Hematopoietic multipotent progenitor cell treated with erythropoietin and hydrocortisone succinate and interleukin-3 and kit ligand, for 17 days (in vitro differentiated cells): ENCODE results near the gene ZNF853.
"Not testable (repeated sequence)": the region's sequence is repeated elsewhere in the genome, so short reads cannot be mapped to it uniquely, and the experiment has no call there.

Source experiments
- DNase-seq: peaks from one replicate; pipeline ENCODE4 v3.0.0-alpha.2; 2015; ENCODE audit warnings: low spot score

Gene ZNF853

DNA sequence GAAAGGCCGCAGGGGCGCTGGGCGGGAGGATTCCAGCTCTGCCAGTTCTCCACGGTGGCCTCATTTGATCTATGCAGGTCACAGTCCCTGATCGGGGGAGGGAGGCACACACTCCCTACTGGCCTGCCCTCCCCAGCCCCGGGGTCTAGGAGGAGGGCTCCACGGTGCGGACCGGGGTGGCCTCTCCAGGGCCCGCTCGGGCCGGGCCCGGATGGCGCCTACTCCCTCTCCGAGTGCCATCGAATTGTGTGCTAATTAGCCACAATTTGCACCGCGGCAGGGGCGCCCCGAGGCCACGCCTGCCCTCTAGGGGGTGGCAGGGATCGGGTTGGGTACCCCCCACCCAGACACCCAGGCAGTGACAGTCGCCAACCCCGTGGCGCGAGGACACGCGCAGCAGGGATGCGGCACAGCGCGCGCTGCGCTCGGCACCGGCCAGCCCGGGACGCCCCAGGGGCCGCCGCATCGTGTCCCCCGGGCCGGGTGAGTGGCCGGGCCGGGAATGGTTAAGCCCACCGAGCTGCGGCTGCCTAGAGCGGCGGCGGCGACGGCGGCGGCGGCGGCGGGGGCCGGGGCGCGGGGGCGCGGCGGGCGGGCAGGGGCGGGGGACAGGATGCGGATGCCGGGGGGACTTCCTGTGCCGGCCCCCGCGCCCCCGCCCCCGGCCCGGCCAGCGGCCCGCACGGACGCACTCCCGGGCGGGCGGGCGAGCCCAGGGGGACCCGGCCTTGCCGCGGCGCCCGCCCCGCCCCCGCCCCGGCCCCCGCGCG lies at the start of gene ZNF853:
ZNF853 (plus strand) TSS at position 658 of the 770 bp plus-strand sequence. CDS start 565 bp downstream, outside the sequence.
- DNase-seq, result no peak

DNA sequence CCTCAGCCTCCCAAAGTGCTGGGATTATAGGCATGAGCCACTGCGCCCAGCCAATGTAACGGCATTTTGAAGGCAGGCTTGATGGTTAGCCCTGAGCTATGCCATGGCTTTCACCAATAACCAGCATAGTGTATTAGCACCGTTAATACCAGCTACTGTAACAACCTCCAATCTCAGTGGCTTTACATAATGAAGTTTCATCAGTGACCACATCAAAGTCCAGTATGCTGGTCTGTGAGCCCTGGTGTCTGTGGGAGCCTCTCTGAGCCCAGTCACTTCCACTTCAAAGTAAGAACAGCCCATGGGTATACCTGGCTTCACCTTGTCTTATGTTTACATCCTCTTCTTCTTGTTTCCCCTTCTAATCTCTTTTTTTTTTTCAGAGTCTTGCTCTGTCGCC lies 49.8 kb upstream of the ZNF853 start:
- DNase-seq, result no peak

DNA sequence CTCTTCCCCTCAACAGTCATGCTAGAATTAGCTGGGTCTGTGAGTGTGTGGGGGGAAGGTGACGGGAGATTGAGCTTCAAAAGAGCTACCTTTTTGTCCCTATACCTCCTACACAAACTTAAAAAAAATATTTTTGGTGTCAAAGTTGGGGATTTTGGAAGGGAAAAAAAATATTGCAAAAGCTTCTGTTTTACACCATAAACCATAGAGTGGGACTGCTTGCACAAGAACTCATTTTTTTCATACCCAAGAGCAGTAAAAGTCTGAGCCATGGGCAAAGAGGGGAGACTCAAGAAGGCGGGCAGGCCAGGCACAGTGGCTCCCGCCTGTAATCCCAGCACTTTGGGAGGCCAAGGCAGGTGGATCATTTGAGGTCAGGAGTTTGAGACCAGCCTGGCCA lies 47.5 kb upstream of the ZNF853 start:
- DNase-seq, result no peak

DNA sequence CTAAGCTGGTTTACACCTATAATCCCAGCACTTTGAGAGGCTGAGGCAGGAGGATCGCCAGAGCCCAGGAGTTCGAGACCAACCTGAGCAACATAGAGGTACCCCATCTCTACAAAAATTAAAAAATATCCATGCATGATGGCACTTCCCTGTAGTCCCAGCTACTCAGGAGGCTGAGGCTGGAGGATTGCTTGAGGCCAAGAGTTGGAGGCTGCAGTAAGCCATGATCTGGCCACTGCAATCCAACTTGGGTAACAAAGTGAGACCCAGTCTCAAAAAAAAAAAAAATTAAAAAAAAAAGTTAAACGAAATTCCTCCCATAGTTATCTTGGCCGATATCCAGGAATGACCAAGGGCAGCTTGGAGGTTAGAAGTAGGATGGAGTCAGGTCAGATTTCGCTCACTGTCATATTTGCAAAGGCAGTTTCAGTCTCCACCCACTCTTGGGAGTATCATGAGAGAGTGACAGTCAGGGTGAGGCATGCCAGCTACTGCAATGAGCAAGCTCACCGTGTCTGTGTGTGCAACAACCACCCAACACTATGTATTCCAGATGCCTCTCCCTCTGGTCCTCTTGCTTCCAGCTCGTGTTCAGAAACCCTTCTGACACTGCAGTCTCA lies 44.1 kb upstream of the ZNF853 start:
- no peak for DNase-seq

DNA sequence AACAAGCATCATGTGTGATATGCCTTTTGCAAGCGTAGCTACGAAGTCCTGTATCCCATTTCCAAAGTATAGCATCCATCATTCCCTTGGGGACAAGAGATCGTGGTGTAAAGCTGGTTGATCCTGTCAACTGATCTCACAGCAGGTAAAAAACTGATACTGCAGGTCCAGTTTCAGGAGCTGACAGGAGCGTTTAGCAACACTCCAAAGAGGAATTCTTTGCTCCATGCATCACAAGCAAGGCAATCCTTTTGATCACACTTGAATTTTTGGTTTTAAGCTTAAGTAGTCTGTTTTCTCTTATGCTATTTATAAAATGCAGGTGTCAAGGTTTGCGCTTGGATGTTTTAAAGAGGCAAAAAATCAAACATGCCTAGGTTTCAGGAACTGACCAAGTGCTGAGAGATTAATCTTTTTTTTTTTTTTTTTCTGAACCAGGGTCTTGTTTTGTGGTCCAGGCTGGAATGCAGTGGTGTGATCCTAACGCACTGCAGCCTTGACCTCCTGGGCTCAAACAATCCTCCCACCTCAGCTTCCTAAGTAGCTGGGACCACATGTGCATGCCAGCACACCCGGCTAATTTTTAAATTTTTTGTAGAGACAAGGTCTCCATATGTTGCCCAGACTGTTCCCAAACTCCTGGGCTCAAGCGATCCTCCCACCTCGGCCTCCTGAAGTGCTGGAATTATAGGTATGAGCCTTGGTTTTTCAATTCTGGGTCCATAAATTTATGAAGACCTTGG lies 40.0 kb upstream of the ZNF853 start:
- no peak for DNase-seq

DNA sequence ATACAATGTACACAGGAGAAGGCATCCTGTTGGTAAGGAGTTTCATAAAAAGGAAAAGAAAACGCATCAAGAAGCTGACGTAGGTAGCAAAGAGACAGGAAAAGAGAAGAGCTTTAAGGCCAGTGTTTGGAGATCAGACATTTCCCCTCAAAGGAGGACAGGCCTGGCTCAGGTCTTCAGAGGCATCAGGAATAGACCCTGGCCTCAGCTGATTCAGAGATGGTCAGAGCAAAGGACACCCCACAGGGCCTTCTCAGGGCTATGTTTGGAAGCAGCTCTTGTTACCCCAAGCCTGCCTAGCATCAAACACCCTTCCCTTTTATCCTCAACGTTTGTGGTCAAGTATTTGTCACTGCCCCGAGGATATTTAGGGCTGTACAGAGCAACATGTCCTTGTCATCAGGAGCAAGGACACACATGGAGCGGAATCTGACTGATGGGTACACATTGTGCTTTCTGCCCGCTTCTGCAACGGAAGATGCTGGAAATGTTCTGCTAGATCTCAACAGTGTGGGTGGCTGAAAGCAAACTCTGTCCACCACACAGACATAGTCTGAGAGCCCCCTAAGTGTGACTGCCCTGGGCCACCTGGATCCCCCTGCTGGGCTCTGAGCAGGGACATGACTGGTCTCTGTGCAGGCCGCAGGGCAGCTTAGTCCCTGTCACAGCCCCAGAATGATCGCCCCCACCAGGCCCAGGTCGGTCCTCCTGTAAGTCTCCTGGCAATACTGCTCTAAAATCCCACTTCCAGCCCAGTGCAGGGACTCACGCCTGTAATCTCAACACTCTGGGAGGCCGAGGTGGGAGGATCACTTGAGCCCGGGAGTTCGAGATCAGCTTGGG lies 39.2 kb upstream of the ZNF853 start:
- DNase-seq, result no peak

DNA sequence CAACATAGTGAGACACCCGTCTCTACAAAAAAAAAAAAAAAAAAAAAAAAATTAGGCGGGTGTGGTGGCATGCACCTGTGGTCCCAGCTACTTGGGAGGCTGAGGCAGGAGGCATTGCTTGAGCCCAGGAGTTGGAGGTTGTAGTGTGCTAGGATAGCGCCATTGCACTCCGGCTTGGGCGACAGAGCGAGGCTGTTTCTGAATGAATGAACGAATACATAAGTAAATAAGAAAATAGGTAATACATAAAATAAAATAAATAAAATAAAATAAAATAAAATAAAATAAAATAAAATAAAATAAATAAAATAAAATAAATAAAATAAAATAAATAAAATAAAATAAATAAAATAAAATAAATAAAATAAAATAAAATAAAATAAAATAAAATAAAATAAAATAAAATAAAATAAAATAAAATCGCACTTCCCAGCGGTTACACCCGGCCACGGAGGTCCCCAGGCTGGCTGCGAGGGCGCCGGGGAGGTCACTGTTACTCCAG lies 38.5 kb upstream of the ZNF853 start:
- not testable (repeated sequence) for DNase-seq

DNA sequence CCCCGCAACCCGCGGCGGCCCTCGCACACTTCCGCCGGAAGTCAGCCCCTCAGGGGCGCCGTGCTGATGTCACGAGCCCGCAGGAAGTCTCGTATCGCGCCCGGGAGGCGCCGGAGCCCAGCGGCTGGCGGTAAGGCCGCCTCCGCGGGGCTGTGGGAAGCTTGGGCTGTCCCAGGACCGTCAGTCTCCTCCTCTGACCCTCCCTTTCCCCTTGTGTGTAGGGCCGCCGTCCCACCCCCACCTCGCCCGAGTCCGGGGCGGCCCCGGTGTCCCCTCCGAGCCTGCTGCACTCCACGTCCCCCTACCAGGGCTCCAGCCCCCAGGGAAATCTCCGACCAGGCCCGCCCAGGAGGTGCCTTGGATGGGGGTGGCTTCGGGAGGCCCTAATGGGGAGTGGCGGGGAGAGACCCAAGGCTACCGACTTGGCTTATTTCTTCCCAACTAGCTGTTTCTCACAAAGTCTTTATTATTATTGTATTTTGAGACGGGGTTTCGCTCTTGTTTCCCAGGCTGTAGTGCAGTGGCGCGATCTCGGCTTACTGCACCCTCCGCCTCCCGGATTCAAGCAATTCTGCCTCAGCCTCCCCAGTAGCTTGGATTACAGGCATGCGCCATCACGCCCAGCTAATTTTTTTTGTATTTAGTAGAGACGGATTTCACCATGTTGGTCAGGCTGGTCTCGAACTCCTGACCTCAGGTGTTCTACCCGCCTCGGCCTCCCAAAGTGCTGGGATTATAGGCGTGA lies 37.9 kb upstream of the ZNF853 start, which contains the start of gene ZDHHC4:
ZDHHC4 (plus strand) TSS at position 86 of the 745 bp plus-strand sequence. CDS start 3,108 bp downstream, outside the sequence.
- DNase-seq, result peak; percentile 57

DNA sequence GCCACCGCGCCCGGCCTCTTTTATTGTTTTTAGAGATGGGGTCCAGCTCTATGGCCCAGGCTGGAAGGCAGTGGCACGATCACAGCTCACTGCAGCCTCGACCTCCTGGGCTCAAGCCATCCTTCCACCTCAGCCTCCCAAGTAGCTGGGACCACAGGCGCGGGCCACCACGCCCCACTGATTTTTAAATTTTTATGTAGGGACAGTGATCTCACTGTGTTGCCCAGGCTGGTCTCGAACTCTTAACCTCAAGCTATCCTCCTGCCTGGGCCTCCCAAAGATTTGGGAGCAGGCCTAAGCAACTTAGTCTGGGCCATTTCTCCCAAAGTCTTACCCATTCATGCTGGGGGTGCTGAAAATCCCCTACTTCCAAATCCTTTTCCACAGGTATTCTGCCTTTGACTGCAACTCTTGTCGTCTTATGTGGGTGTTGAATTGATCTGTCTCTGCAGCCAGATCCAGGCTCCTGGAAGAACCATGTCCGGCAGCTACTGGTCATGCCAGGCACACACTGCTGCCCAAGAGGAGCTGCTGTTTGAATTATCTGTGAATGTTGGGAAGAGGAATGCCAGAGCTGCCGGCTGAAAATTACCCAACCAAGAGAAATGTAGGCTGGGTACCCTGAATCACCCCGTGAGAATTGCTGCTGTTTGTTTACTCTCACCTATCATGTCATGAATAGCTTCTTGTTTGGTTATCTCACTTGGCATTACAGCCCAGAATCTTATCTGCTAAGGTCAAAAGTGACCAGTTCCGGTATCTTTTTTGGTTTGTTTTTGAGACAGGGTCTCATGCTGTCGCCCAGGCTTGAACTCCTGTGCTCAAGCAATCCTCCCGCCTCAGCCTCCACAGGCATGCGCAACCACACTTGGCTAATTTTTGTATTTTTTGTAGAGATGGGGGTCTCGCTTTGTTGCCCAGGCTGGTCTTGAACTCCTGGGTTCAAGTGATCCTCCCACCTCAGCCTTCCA lies 37.0 kb upstream of the ZNF853 start:
- DNase-seq, result no peak

DNA sequence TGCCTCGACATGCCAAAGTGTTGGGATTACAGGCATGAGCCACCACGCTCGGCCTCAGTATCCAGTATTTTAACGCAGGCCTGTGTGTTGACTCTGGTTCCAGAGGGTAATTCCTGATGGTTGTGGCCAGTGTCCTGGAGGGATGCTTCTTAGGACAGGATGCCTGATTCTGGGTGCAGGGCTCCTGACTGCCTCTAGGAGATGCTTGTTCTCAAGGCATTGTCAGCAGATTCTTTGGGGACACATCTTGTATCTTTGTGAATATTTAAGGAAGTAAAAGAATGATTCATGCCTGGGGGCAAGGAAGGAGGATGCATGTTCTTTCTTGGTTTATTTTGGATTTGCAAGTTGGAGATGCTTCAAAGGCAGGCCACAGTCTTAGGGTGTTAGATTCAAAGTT lies 36.0 kb upstream of the ZNF853 start:
- DNase-seq, result no peak

DNA sequence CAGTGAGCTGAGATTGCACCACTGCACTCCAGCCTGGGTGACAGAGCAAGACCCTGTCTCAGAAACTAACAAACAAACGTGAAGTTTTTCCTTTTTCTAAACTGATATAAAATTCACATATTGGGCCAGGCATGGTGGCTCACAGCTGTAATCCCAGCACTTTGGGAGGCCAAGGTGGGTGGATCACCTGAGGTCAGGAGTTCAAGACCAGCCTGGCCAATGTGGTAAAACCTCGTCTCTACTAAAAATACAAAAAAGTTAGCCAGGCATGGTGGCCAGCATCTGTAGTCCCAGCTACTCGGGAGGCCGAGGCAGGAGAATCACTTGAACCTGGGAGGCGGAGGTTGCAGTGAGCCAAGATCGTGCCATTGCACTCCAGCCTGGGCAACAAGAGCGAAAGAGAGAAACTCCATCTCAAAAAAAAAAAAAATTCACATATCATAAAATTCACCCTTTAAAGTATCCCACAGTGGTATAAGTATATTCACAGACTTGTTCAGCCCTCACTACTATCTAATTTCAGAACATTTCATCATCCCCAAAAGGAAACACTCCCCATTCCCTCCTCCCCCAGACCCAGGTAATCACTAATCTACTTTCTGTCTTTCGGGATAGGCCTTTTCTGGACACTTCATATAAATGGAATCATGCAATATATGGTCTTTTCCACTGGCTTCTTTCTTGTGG lies 29.5 kb upstream of the ZNF853 start:
- not testable (repeated sequence) for DNase-seq

DNA sequence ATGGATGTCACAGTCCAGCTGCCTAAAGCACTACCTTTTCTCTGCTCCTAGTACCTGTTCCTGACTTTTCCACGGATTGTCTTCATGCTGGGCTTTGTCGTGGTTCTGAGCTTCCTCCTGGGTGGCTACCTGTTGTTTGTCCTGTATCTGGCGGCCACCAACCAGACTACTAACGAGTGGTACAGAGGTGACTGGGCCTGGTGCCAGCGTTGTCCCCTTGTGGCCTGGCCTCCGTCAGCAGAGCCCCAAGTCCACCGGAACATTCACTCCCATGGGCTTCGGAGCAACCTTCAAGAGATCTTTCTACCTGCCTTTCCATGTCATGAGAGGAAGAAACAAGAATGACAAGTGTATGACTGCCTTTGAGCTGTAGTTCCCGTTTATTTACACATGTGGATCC lies 26.8 kb upstream of the ZNF853 start:
- no peak for DNase-seq

DNA sequence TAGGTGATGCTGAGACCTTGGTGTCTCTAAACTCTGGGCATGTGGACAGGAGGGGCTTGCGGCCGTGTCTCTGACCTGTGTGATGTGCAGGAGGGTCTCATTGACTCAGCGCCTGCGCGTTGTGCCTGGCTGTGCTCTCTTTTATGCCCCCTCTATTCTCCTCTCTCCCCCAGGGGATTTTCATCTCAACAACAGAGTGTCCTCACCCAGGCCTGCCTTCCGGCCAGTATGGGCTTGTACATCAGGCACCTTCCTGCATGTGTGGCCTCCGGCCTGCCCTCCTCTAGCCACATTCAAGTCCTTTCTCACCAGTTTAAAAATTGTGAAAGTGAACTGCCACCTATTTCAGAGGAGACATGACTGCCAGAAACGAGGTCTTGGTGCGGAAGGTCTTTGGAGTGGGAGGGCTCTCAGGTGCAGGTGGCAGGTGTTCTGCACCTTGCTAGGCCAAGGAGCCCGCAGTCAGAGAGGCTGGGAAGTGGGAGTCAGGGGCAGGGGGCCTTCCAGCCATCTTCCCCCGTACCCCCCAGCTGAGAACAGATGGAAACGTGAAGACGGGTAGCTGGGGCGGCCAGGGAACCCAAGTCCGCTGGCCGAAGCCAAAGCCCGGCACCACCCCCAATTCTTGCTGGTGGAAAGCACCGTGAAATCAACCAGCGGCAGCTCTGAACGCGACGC lies 26.1 kb upstream of the ZNF853 start:
- no peak for DNase-seq

DNA sequence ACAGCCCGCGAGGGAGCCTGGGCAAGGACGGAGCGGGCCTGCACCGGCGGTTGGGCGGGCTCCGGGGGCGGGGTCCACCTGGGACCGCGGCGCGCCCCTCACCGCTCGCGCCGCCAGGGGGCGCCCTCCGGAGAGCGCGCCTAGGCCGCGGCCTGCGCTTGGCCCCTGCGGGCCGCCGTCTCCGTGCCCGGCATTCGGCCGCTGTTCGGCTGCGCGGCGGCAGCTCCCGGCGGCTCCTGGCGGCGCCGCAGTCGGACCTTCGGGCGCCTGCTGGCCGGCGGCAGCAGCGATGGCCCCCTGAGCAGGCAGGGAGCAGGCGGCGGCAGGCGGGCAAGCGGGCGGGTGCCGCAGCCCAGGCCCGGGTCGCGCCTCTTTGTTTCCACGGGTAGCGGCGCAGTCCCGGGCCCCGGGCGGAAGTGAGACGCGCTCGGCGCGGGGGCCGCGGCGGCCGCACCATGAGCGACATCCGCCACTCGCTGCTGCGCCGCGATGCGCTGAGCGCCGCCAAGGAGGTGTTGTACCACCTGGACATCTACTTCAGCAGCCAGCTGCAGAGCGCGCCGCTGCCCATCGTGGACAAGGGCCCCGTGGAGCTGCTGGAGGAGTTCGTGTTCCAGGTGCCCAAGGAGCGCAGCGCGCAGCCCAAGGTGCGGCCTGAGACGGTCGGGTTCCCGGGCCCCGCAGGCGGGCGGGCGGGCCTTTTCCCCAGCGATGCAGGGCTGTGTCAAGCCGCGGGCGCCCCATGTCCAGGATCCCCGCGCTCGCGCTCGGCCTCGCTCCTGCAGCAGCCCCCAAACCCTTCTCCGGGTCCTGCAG lies 25.4 kb upstream of the ZNF853 start, which contains the start of gene INTS15:
INTS15 (plus strand) TSS at position 193 of the 816 bp plus-strand sequence; CDS start at position 456, 263 bp downstream.
- peak; percentile 84 for DNase-seq

DNA sequence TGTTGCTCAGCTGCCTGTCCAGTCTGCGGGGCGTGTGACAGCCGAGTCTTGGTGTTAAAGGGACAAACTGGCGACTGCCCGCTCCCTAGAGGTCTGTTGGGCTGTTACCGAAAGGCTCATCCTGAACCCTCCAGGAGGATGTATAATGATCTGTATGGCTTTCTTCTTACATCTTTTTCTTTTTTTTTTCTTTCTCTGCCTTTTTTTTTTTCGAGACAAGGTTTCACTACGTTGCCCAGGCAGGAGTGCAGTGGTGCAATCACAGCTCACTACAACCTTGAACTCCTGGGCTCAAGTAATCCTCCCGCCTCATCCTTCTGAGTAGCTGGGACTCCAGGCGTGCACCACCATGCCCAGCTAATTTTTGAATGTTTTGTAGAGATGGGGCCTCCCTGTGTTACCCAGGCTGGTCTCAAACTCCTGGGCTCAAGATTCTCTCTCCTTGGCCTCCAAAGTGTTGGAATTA lies 24.7 kb upstream of the ZNF853 start:
- no peak for DNase-seq

DNA sequence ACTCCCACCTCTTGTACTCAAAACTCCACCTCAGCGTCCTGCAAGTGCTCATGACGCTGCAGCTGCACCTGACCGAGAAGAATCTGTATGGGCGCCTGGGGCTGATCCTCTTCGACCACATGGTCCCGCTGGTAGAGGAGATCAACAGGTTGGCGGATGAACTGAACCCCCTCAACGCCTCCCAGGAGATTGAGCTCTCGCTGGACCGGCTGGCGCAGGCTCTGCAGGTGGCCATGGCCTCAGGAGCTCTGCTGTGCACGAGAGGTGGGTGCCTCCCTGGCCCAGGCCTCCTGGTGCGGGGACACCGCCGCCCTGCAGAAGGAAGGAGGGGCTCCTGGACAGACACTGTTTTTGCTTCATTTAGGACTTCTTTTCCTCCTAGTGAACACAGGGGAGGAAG lies 15.3 kb upstream of the ZNF853 start:
- DNase-seq, result no peak

DNA sequence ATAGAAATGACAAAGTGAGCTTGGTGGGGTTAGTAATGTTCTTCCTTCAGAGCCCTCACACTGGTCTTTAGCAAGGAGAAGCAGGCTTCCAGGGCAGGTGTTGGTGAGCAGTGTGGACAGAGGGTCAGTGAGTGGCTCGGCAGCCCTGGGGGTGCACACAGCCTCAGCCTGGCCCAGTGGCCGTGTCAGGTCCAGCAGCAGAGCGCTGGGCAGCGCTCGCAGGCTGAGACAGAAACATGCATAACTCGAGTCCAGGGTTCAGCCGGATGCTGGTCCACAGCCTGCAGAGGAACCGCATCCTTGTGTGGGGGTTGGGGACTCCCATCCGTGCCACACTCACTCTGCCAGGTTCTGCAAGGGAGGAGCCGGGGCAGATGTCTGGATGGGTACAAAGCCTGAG lies 11.0 kb upstream of the ZNF853 start:
- no peak for DNase-seq
